ENCODE data around the gene POU6F2. TPM values are rescaled to one million over a fixed set of nuclear protein-coding genes. Genes with fewer than 3 reads are reported as not detected.
A peak's percentile ranks its signal among the peaks of the same experiment; 100 is the strongest.

Gene POU6F2
- total and polyA plus RNA-seq, 4 donors: 1.1 to 2.0 (median 1.6) TPM

- WGBS (ENCODE audit: insufficient coverage): 83% methylated on average over 1 of the region's 5 CpGs
- no peaks in the 10 kb centered on the region for H3K9me3 ChIP-seq (ENCODE audit: control insufficient read depth, insufficient read depth, low read length)
Observed at GRCh38 chr7:39306016-39306570, 328.4 kb downstream of the POU6F2 start.

GRCh38 chr7:39310699-39311098 lies 333.0 kb downstream of the POU6F2 start:
- no peaks in the 10 kb centered on the region for H3K4me1 ChIP-seq (ENCODE audit: control insufficient read depth, insufficient read depth, low read length)
- WGBS (ENCODE audit: insufficient coverage): 44% methylated on average over 8 of the region's 8 CpGs

More at GRCh38 chr7:39306016-39306570, 328.4 kb downstream of the POU6F2 start:
- H3K36me3 ChIP-seq (ENCODE audit: control insufficient read depth, insufficient read depth, low read length): no peaks in the 10 kb centered on the region
- H3K4me1 ChIP-seq (ENCODE audit: control insufficient read depth, insufficient read depth, low read length): no peaks in the 10 kb centered on the region
- no peaks in the 10 kb centered on the region for H3K27me3 ChIP-seq (ENCODE audit: control insufficient read depth, insufficient read depth, low read length)
- no peak for DNase-seq (ENCODE audit: low read depth in 4 of 6, low spot score in 6 of 6)
- no peak overlapping the region for H3K4me3 ChIP-seq (ENCODE audit: low read depth, low read length)
- no peak overlapping the region for H3K27ac ChIP-seq (ENCODE audit: low read depth, low read length)

GRCh38 chr7:39312254-39312989 lies 334.7 kb downstream of the POU6F2 start:
- DNase-seq (ENCODE audit: low read depth in 4 of 6, low spot score in 6 of 6): no peak
- Histone ChIP-seq H3K36me3 (ENCODE audit: control insufficient read depth, insufficient read depth, low read length) (no peaks in the 10 kb centered on the region), H3K4me1 (ENCODE audit: control insufficient read depth, insufficient read depth, low read length) (no peaks in the 10 kb centered on the region), H3K27me3 (ENCODE audit: control insufficient read depth, insufficient read depth, low read length) (no peaks in the 10 kb centered on the region), H3K4me3 (ENCODE audit: low read depth, low read length) (no peak overlapping the region), H3K27ac (ENCODE audit: low read depth, low read length) (no peak overlapping the region), H3K9me3 (ENCODE audit: control insufficient read depth, insufficient read depth, low read length) (no peaks in the 10 kb centered on the region)
- 76% methylated on average over 3 of the region's 10 CpGs for WGBS (ENCODE audit: insufficient coverage)

More at GRCh38 chr7:39310699-39311098, 333.0 kb downstream of the POU6F2 start:
- no peak for DNase-seq (ENCODE audit: low read depth in 4 of 6, low spot score in 6 of 6)
- Histone ChIP-seq H3K27ac (ENCODE audit: low read depth, low read length) (no peak overlapping the region), H3K4me3 (ENCODE audit: low read depth, low read length) (no peak overlapping the region), H3K9me3 (ENCODE audit: control insufficient read depth, insufficient read depth, low read length) (no peaks in the 10 kb centered on the region), H3K36me3 (ENCODE audit: control insufficient read depth, insufficient read depth, low read length) (no peaks in the 10 kb centered on the region), H3K27me3 (ENCODE audit: control insufficient read depth, insufficient read depth, low read length) (no peaks in the 10 kb centered on the region)

- no CpG with 5 or more reads among the region's 4 CpGs for WGBS (ENCODE audit: insufficient coverage)
- no peaks in the 10 kb centered on the region for H3K36me3 ChIP-seq (ENCODE audit: control insufficient read depth, insufficient read depth, low read length)
- no peaks in the 10 kb centered on the region for H3K27me3 ChIP-seq (ENCODE audit: control insufficient read depth, insufficient read depth, low read length)
- H3K27ac ChIP-seq (ENCODE audit: low read depth, low read length): no peak overlapping the region
- H3K4me1 ChIP-seq (ENCODE audit: control insufficient read depth, insufficient read depth, low read length): no peaks in the 10 kb centered on the region
- no peak overlapping the region for H3K4me3 ChIP-seq (ENCODE audit: low read depth, low read length)
- no peaks in the 10 kb centered on the region for H3K9me3 ChIP-seq (ENCODE audit: control insufficient read depth, insufficient read depth, low read length)
- no peak for DNase-seq (ENCODE audit: low read depth in 4 of 6, low spot score in 6 of 6)
Observed at GRCh38 chr7:39313376-39313775, 335.7 kb downstream of the POU6F2 start.

- H3K4me3 ChIP-seq (ENCODE audit: low read depth, low read length): no peak overlapping the region
- H3K36me3 ChIP-seq (ENCODE audit: control insufficient read depth, insufficient read depth, low read length): no peaks in the 10 kb centered on the region
- no peak overlapping the region for H3K27ac ChIP-seq (ENCODE audit: low read depth, low read length)
- 48% methylated on average over 6 of the region's 6 CpGs for WGBS (ENCODE audit: insufficient coverage)
- H3K27me3 ChIP-seq (ENCODE audit: control insufficient read depth, insufficient read depth, low read length): no peaks in the 10 kb centered on the region
- no peak for DNase-seq (ENCODE audit: low read depth in 4 of 6, low spot score in 6 of 6)
- H3K9me3 ChIP-seq (ENCODE audit: control insufficient read depth, insufficient read depth, low read length): no peaks in the 10 kb centered on the region
- H3K4me1 ChIP-seq (ENCODE audit: control insufficient read depth, insufficient read depth, low read length): no peaks in the 10 kb centered on the region
Observed at GRCh38 chr7:39313974-39314373, 336.3 kb downstream of the POU6F2 start.

GRCh38 chr7:39317107-39317506 lies 339.4 kb downstream of the POU6F2 start:
- no peak overlapping the region for H3K4me3 ChIP-seq (ENCODE audit: low read depth, low read length)
- H3K4me1 ChIP-seq (ENCODE audit: control insufficient read depth, insufficient read depth, low read length): no peaks in the 10 kb centered on the region
- no peaks in the 10 kb centered on the region for H3K9me3 ChIP-seq (ENCODE audit: control insufficient read depth, insufficient read depth, low read length)
- H3K27me3 ChIP-seq (ENCODE audit: control insufficient read depth, insufficient read depth, low read length): no peaks in the 10 kb centered on the region
- WGBS (ENCODE audit: insufficient coverage): 70% methylated on average over 5 of the region's 5 CpGs
- no peak for DNase-seq (ENCODE audit: low read depth in 4 of 6, low spot score in 6 of 6)
- no peaks in the 10 kb centered on the region for H3K36me3 ChIP-seq (ENCODE audit: control insufficient read depth, insufficient read depth, low read length)
- H3K27ac ChIP-seq (ENCODE audit: low read depth, low read length): no peak overlapping the region

- no CpG with 5 or more reads among the region's 5 CpGs for WGBS (ENCODE audit: insufficient coverage)
- no peaks in the 10 kb centered on the region for H3K27me3 ChIP-seq (ENCODE audit: control insufficient read depth, insufficient read depth, low read length)
- DNase-seq (ENCODE audit: low read depth in 4 of 6, low spot score in 6 of 6): peak in 1 of 6 donors; percentile 51
- no peak overlapping the region for H3K4me3 ChIP-seq (ENCODE audit: low read depth, low read length)
- H3K27ac ChIP-seq (ENCODE audit: low read depth, low read length): no peak overlapping the region
- no peaks in the 10 kb centered on the region for H3K4me1 ChIP-seq (ENCODE audit: control insufficient read depth, insufficient read depth, low read length)
- H3K9me3 ChIP-seq (ENCODE audit: control insufficient read depth, insufficient read depth, low read length): no peaks in the 10 kb centered on the region
- no peaks in the 10 kb centered on the region for H3K36me3 ChIP-seq (ENCODE audit: control insufficient read depth, insufficient read depth, low read length)
Observed at GRCh38 chr7:39317896-39318295, 340.2 kb downstream of the POU6F2 start.

- 91% methylated on average over 3 of the region's 3 CpGs for WGBS (ENCODE audit: insufficient coverage)
- Histone ChIP-seq H3K27ac (ENCODE audit: low read depth, low read length) (no peak overlapping the region), H3K4me1 (ENCODE audit: control insufficient read depth, insufficient read depth, low read length) (no peaks in the 10 kb centered on the region), H3K36me3 (ENCODE audit: control insufficient read depth, insufficient read depth, low read length) (no peaks in the 10 kb centered on the region), H3K27me3 (ENCODE audit: control insufficient read depth, insufficient read depth, low read length) (no peaks in the 10 kb centered on the region), H3K4me3 (ENCODE audit: low read depth, low read length) (no peak overlapping the region), H3K9me3 (ENCODE audit: control insufficient read depth, insufficient read depth, low read length) (no peaks in the 10 kb centered on the region)
- DNase-seq (ENCODE audit: low read depth in 4 of 6, low spot score in 6 of 6): no peak
Observed at GRCh38 chr7:39321245-39321644, 343.5 kb downstream of the POU6F2 start.

GRCh38 chr7:39321909-39322498 lies 344.3 kb downstream of the POU6F2 start:
- Histone ChIP-seq H3K27ac (ENCODE audit: low read depth, low read length) (no peak overlapping the region), H3K9me3 (ENCODE audit: control insufficient read depth, insufficient read depth, low read length) (no peaks in the 10 kb centered on the region), H3K4me3 (ENCODE audit: low read depth, low read length) (no peak overlapping the region), H3K36me3 (ENCODE audit: control insufficient read depth, insufficient read depth, low read length) (no peaks in the 10 kb centered on the region), H3K27me3 (ENCODE audit: control insufficient read depth, insufficient read depth, low read length) (no peaks in the 10 kb centered on the region), H3K4me1 (ENCODE audit: control insufficient read depth, insufficient read depth, low read length) (no peaks in the 10 kb centered on the region)
- WGBS (ENCODE audit: insufficient coverage): 86% methylated on average over 6 of the region's 8 CpGs
- DNase-seq (ENCODE audit: low read depth in 4 of 6, low spot score in 6 of 6): no peak

Data from spinal cord (tissue), 10 donors.